Panc1 (cell line): ENCODE results near the gene GALNTL6. TPM values are rescaled to one million over a fixed set of nuclear protein-coding genes. Genes with fewer than 3 reads are reported as not detected.

Experiments
- ATAC-seq: fragments of 200-7000 bp; cut with Tn5 transposase; 2 replicates; pipeline ENCODE4 v1.9.1; 2020; ENCODE audit warnings: mild to moderate bottlenecking, moderate library complexity
- BruUV-seq: library from RNA; stranded (reverse); fragments of 400-500 nt; replicated peaks from 2 replicates; lab custom pipeline; 2021; lab: Mats Ljungman, UMichigan
- CTCF ChIA-PET: fragments of 300-600 bp; sonication (Branson Sonifier 250); formaldehyde crosslinking; loops from one replicate; lab custom pipeline; 2022; ENCODE audit warnings: antibody characterized with exemption; lab: Charles Lee
- POLR2A ChIA-PET: fragments of 300-600 bp; sonication (Branson Sonifier 250); formaldehyde crosslinking; loops from one replicate; lab custom pipeline; 2022; ENCODE audit warnings: antibody characterized with exemption; lab: Charles Lee
- DNase-seq: peaks from one replicate; pipeline ENCODE4 v3.0.0-alpha.2; 2010; ENCODE audit warnings: low read depth, low spot score
- H3K27ac ChIP-seq: 2 replicates; pipeline ENCODE4 v1.5.1; 2011; ENCODE audit warnings: mild to moderate bottlenecking, low read length, inconsistent platforms
- H3K27me3 ChIP-seq: fragments of 200-500 bp; sonication (Bioruptor generic); 2 replicates; pipeline ENCODE4 v1.6.0; 2014; ENCODE audit warnings: low read length, inconsistent platforms; ENCODE audit not compliant: control insufficient read depth, insufficient read depth
- H3K36me3 ChIP-seq: fragments of 200-500 bp; sonication (Bioruptor generic); 2 replicates; pipeline ENCODE4 v1.5.1; 2014; ENCODE audit warnings: inconsistent platforms, mild to moderate bottlenecking, low read length, moderate library complexity; ENCODE audit not compliant: control insufficient read depth, insufficient read depth
- H3K4me1 ChIP-seq: 2 replicates; pipeline ENCODE4 v1.5.1; 2011; ENCODE audit warnings: inconsistent platforms, mild to moderate bottlenecking, low read length, moderate library complexity; ENCODE audit not compliant: control insufficient read depth, insufficient read depth
- H3K4me3 ChIP-seq, 2 experiments: 2 replicates each; pipeline ENCODE4 v1.5.1; 2011 to 2012; ENCODE audit warnings: low read depth in 2 of 2, low read length in 2 of 2, mild to moderate bottlenecking in 2 of 2, inconsistent platforms in 1 of 2, moderate library complexity in 1 of 2
- H3K9me3 ChIP-seq: fragments of 200-500 bp; sonication (Bioruptor generic); 2 replicates; pipeline ENCODE4 v1.5.1; 2014; ENCODE audit warnings: low read depth, mild to moderate bottlenecking, inconsistent platforms, low read length, moderate library complexity; ENCODE audit not compliant: control insufficient read depth, insufficient read depth
- POLR2AphosphoS5 ChIP-seq: IDR thresholded peaks from 2 replicates; pipeline ENCODE4 v1.6.1; 2012; ENCODE audit warnings: mild to moderate bottlenecking, low read depth, low read length, moderate library complexity
- REST ChIP-seq, 2 experiments: IDR thresholded peaks; 2 replicates each; pipeline ENCODE4 v1.6.1; 2011 to 2012; ENCODE audit warnings: low read depth in 2 of 2, control low read depth in 1 of 2, low read length in 1 of 2, mild to moderate bottlenecking in 1 of 2, moderate library complexity in 1 of 2; ENCODE audit not compliant: insufficient read depth in 1 of 2
- SIN3A ChIP-seq: IDR thresholded peaks from 2 replicates; pipeline ENCODE4 v1.6.1; 2012; ENCODE audit warnings: low read depth, mild to moderate bottlenecking, low read length, moderate library complexity, borderline replicate concordance; ENCODE audit not compliant: insufficient read depth
- TCF7L2 ChIP-seq: IDR thresholded peaks from 2 replicates; pipeline ENCODE4 v1.6.1; 2011; ENCODE audit warnings: mild to moderate bottlenecking, low read depth, low read length, inconsistent platforms
- in situ Hi-C: cut with HindIII; loops from 2 replicates; pipeline ENCODE4 v1.10.0; 2016; ENCODE audit warnings: low sequenced_read_pairs, low pct_unique_long_range_greater_than_20kb
- intact Hi-C: fragments of 100-400 bp; cut with micrococcal nuclease; formaldehyde crosslinking; loops from one replicate; pipeline ENCODE4 v1.10.0; 2022; ENCODE audit not compliant: unreplicated experiment
- total RNA-seq: library from RNA; stranded (reverse); gene quantifications from one replicate; pipeline ENCODE4 v1.2.1, GENCODE V29; 2021; ENCODE audit not compliant: unreplicated experiment
- TF ChIP-seq, protein P1 (sequence below): fragments of 450-650 bp; IDR thresholded peaks from 2 replicates; pipeline ENCODE4 v1.5.1; 2017; ENCODE audit warnings: mild to moderate bottlenecking

The GALNTL6 gene
- total RNA-seq, 1 experiment from 2014 or later, result not detected

- POLR2A ChIA-PET, result no interaction called here
Measured at GRCh38 chr4:172887959-172888358, 1074.8 kb downstream of the GALNTL6 start.

DNA sequence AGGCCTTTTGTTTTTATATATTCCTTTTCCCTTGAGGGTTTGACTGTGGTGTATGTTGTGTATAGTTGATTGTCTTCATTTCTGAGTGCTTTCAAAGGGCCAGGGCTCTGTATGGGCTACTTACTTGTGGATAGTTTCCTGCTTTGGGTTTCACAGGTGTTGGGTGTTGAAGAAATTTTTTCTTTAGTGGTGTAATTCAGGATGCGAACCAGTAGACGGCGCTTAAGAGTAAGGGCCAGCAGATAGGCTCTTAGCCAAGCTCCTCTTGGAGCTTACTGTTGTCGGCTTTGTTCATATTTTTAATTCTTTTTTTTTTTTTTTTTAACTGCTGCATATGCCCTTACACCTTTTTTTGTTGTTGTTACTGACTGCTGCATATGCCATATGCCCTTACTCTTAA lies 1079.1 kb downstream of the GALNTL6 start:
- no peak for ATAC-seq
- BruUV-seq, result no TSS peak
- Histone ChIP-seq H3K4me1 (no peaks in the 10 kb centered on the region), H3K27ac (no peak overlapping the region), H3K27me3 (no peaks in the 10 kb centered on the region), H3K9me3 (no peaks in the 10 kb centered on the region), H3K4me3 (no peak overlapping the region), H3K36me3 (no peaks in the 10 kb centered on the region)
- CTCF ChIA-PET, result interaction anchor here (0.5 kb wide), 1 partner anchor 631 kb away, joined by 7 read pairs; no protein-coding TSS in a partner anchor
- intact Hi-C loops (no loop called here), in situ Hi-C loops (no loop called here)
- no peak for TF ChIP-seq SIN3A
- TF ChIP-seq POLR2AphosphoS5, result no peak
- TF ChIP-seq, protein P1, sequence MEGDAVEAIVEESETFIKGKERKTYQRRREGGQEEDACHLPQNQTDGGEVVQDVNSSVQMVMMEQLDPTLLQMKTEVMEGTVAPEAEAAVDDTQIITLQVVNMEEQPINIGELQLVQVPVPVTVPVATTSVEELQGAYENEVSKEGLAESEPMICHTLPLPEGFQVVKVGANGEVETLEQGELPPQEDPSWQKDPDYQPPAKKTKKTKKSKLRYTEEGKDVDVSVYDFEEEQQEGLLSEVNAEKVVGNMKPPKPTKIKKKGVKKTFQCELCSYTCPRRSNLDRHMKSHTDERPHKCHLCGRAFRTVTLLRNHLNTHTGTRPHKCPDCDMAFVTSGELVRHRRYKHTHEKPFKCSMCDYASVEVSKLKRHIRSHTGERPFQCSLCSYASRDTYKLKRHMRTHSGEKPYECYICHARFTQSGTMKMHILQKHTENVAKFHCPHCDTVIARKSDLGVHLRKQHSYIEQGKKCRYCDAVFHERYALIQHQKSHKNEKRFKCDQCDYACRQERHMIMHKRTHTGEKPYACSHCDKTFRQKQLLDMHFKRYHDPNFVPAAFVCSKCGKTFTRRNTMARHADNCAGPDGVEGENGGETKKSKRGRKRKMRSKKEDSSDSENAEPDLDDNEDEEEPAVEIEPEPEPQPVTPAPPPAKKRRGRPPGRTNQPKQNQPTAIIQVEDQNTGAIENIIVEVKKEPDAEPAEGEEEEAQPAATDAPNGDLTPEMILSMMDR, result peak; percentile 68
- TF ChIP-seq TCF7L2, result no peak
- no peak for TF ChIP-seq REST (IDR thresholded peaks at IDR 0.05; ENCODE audit: insufficient read depth in 1 of 2, low read depth in 2 of 2, low read length in 1 of 2)
- POLR2A ChIA-PET, result no interaction called here
- DNase-seq, result peak; percentile 15

More at GRCh38 chr4:172887959-172888358, 1074.8 kb downstream of the GALNTL6 start:
- no peak for DNase-seq
- no TSS peak for BruUV-seq
- H3K4me3 ChIP-seq, result no peak overlapping the region
- no peaks in the 10 kb centered on the region for H3K4me1 ChIP-seq
- no peaks in the 10 kb centered on the region for H3K9me3 ChIP-seq
- H3K27me3 ChIP-seq, result no peaks in the 10 kb centered on the region
- no peak overlapping the region for H3K27ac ChIP-seq
- in situ Hi-C loops (no loop called here), intact Hi-C loops (no loop called here)
- no peaks in the 10 kb centered on the region for H3K36me3 ChIP-seq
- no peak for ATAC-seq
- TF ChIP-seq SIN3A, result no peak
- TF ChIP-seq POLR2AphosphoS5, result no peak
- TF ChIP-seq, protein P1, result no peak
- no peak for TF ChIP-seq REST (IDR thresholded peaks at IDR 0.05; ENCODE audit: insufficient read depth in 1 of 2, low read depth in 2 of 2, low read length in 1 of 2)
- no peak for TF ChIP-seq TCF7L2
- CTCF ChIA-PET, result no interaction called here
